HL-60 (cell line): ENCODE measurements around the gene SIKE1.

ENCODE experiments used
- CTCF ChIP-seq: IDR thresholded peaks from one replicate; pipeline ENCODE4 v1.5.1; 2011; ENCODE audit warnings: low read length, control low read depth, inconsistent platforms; ENCODE audit not compliant: insufficient read depth
- GABPA ChIP-seq: IDR thresholded peaks from 2 replicates; pipeline ENCODE4 v1.6.1; 2012; ENCODE audit warnings: low read depth
- POLR2AphosphoS5 ChIP-seq: IDR thresholded peaks from 2 replicates; pipeline ENCODE4 v1.6.1; 2012; ENCODE audit warnings: low read depth

- TF ChIP-seq CTCF, result no peak
- no peak for TF ChIP-seq GABPA
- no peak for TF ChIP-seq POLR2AphosphoS5
Observed at GRCh38 chr1:114737314-114737849, 43.1 kb downstream of the SIKE1 start.
